Heart right ventricle (tissue), 16 donors: Measurements from ENCODE around the gene TBC1D22B. TPM values are rescaled to one million over a fixed set of nuclear protein-coding genes. Genes with fewer than 3 reads are reported as not detected.
"Not testable (repeated sequence)": the region's sequence is repeated elsewhere in the genome, so short reads cannot be mapped to it uniquely, and the experiment has no call there.

Experiments
- ATAC-seq, 8 donors: fragments of 200-7000 bp; cut with Tn5 transposase; one replicate each; pipeline ENCODE4 v1.9.1; 2020; ENCODE audit warnings: mild to moderate bottlenecking in 8 of 8, moderate library complexity in 8 of 8, moderate number of reproducible peaks in 1 of 8
- DNase-seq, 2 donors: peaks; one replicate each; pipeline ENCODE4 v3.0.0-alpha.2; 2020
- H3K27ac ChIP-seq, 10 donors: fragments of 200-600 bp; sonication (generic) in 2 of 10; one replicate each; pipeline versions ENCODE4 v1.5.0 to v1.8.0; 2020 to 2022; ENCODE audit warnings: mild to moderate bottlenecking in 3 of 10
- H3K27me3 ChIP-seq, 7 donors: fragments of 200-600 bp; one replicate each; pipeline ENCODE4 v1.8.0; 2021 to 2022; ENCODE audit warnings: mild to moderate bottlenecking in 2 of 7
- H3K36me3 ChIP-seq, 9 donors: fragments of 200-600 bp; sonication (generic) in 1 of 9; one replicate each; pipeline versions ENCODE4 v1.5.0 to v1.8.0; 2020 to 2022; ENCODE audit warnings: mild to moderate bottlenecking in 2 of 9
- H3K4me1 ChIP-seq, 9 donors: fragments of 200-600 bp; sonication (generic) in 1 of 9; one replicate each; pipeline versions ENCODE4 v1.5.0 to v1.8.0; 2020 to 2022; ENCODE audit warnings: mild to moderate bottlenecking in 4 of 9
- H3K4me3 ChIP-seq, 10 donors: fragments of 200-600 bp; sonication (generic) in 2 of 10; one replicate each; pipeline versions ENCODE4 v1.5.0 to v1.8.0; 2020 to 2022; ENCODE audit warnings: mild to moderate bottlenecking in 7 of 10, moderate library complexity in 2 of 10
- H3K9me3 ChIP-seq, 11 donors: fragments of 200-600 bp in 10 of 11; sonication (generic) in 2 of 11; one replicate each; pipeline versions ENCODE4 v1.5.0 to v1.8.0; 2013 to 2022; ENCODE audit warnings: mild to moderate bottlenecking in 2 of 11, control low read depth in 1 of 11, moderate library complexity in 1 of 11
- WGBS, 2 donors: extraction: QIAGEN DNeasy Blood & Tissue Kit; methylation state at CpG; one replicate each; pipeline ENCODE4 v1.1.7; 2013; ENCODE audit warnings: inconsistent platforms in 1 of 2; 5-methylcytosine and 5-hydroxymethylcytosine counted together
- intact Hi-C, 10 donors: fragments of 100-400 bp; cut with DNase I; formaldehyde crosslinking; loops; one replicate each; pipeline versions ENCODE4 v1.11.1 to v1.14.2; 2022
- polyA plus RNA-seq, 2 donors: library from polyadenylated mRNA; stranded (reverse); fragments of 200-250 nt; gene quantifications; one replicate each; pipeline ENCODE4 v1.2.3, GENCODE V29; 2013
- total RNA-seq, 10 donors: library from RNA; stranded (reverse); fragmentation: NEBNext Ultra II Directional in 3 of 10; extraction: Animal tissue kit (Norgen Biotek cat#: 25700) in 3 of 10; gene quantifications; one replicate each; pipeline versions ENCODE4 v1.2.1 to v1.2.4, GENCODE V29; 2021 to 2023
- TF ChIP-seq, protein P1 (sequence below), 9 donors: fragments of 200-600 bp; sonication (generic) in 2 of 9; IDR thresholded peaks; one replicate each; pipeline versions ENCODE4 v1.5.0 to v1.8.0; 2021 to 2022; ENCODE audit warnings: antibody characterized with exemption in 9 of 9, mild to moderate bottlenecking in 5 of 9, moderate library complexity in 1 of 9
- donor health status: Arrhythmogenic right ventricular cardiomyopathy.
- donor health status: ischemic (EF 13 %, LVEDD 7.1; RV severe dilation, severe dysfunction).
- donor health status: healthy with polysubstance abuse.
- donor health status: DM: no; HTN: yes; CAD: no.
- donor health status: DM: no; HTN: no; CAD: no.
- donor health status: ischemic (EF 25% LVEDD 6.9; RV normal size, moderate dysfunction).
- donor health status: ischemic (EF 25% LVEDD 5.7; RV mildly dilated, moderate dysfunction).
- donor health status: healthy.
- donor health status: DM: yes; HTN: yes; CAD: no.
- donor health status: Ischemic cardiomyopathy.
- donor health status: ischemic (EF 35%, LVEDD 5.7; RV mildly dilated, moderate dysfunction).
- donor health status: nonischemic (EF 11% LVEDD 7.7; RV severe dilation, severe dysfunction).
- donor health status: DM: yes; HTN: yes; CAD: no.
- donor health status: PGD.
- donor health status: ischemic (EF 29% LVEDD 5.4; RV normal size, mild dysfunction).
- donor health status: nonischemic (EF 23%, LVEDD 6.1; RV moderate dilation, normal function).

TBC1D22B gene
- total and polyA plus RNA-seq, 12 donors = 5.0 to 8.1 (median 6.3) TPM

DNA sequence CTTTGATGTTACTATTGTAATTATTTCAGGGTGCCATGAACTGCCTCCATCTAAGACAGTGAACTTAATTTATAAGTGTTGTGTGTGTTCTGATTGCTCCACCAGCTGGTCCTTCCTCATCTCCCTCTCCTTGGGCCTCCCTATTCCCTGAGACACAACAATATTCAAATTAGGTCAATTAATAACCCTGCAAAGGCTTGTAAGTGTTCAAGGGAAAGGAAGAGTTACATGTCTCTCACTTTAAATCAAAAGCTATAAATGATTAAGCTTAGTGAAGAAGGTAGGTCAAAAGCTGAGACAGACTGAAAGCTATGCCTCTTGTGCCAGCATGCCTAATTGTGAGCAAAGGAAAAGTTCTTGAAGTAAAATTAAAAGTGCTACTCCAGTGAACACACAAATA, 35.9 kb downstream of the TBC1D22B start:
- Histone ChIP-seq H3K36me3 (peaks cover 0 to 100% (median 36%) of the 10 kb centered on the region in 9 donors), H3K4me1 (no peaks in the 10 kb centered on the region), H3K27me3 (no peaks in the 10 kb centered on the region), H3K4me3 (no peak overlapping the region), H3K9me3 (no peaks in the 10 kb centered on the region), H3K27ac (no peak overlapping the region)
- DNase-seq (no peak), ATAC-seq (no peak)
- intact Hi-C loops = no loop called here
- TF ChIP-seq, protein P1, sequence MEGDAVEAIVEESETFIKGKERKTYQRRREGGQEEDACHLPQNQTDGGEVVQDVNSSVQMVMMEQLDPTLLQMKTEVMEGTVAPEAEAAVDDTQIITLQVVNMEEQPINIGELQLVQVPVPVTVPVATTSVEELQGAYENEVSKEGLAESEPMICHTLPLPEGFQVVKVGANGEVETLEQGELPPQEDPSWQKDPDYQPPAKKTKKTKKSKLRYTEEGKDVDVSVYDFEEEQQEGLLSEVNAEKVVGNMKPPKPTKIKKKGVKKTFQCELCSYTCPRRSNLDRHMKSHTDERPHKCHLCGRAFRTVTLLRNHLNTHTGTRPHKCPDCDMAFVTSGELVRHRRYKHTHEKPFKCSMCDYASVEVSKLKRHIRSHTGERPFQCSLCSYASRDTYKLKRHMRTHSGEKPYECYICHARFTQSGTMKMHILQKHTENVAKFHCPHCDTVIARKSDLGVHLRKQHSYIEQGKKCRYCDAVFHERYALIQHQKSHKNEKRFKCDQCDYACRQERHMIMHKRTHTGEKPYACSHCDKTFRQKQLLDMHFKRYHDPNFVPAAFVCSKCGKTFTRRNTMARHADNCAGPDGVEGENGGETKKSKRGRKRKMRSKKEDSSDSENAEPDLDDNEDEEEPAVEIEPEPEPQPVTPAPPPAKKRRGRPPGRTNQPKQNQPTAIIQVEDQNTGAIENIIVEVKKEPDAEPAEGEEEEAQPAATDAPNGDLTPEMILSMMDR (IDR thresholded peaks at IDR 0.05) = no peak

DNA sequence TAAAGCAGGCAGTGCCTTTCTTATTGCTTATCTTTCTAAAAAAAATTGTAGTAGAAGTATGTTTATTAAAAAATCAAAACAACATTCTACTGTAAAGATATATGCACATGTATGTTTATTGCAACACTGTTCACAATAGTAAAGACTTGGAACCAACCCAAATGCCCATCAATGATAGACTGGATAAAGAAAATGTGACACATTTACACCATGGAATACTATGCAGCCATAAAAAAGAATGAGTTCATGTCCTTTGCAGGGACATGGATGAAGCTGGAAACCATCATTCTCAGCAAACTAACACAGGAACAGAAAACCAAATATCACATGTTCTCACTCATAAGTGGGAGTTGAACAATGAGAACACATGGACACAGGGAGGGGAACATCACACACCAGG, 40.1 kb downstream of the TBC1D22B start:
- H3K27ac ChIP-seq, H3K4me1 ChIP-seq, intact Hi-C loops, ATAC-seq, H3K9me3 ChIP-seq, DNase-seq, H3K27me3 ChIP-seq, H3K4me3 ChIP-seq: not testable (repeated sequence)
- peaks cover 0 to 99% (median 26%) of the 10 kb centered on the region in 9 donors for H3K36me3 ChIP-seq

GRCh38 chr6:37298958-37299357, 41.4 kb downstream of the TBC1D22B start:
- TF ChIP-seq, protein P1 (IDR thresholded peaks at IDR 0.05) = no peak
- Histone ChIP-seq H3K4me3 (no peak overlapping the region), H3K27me3 (no peaks in the 10 kb centered on the region), H3K4me1 (peaks cover 0 to 10% (median 0%) of the 10 kb centered on the region in 9 donors), H3K9me3 (no peaks in the 10 kb centered on the region), H3K27ac (no peak overlapping the region), H3K36me3 (peaks cover 0 to 99% (median 24%) of the 10 kb centered on the region in 9 donors)
- intact Hi-C loops = no loop called here
- ATAC-seq = no peak
- DNase-seq = no peak

GRCh38 chr6:37299990-37300389, 42.4 kb downstream of the TBC1D22B start:
- Histone ChIP-seq H3K4me3 (no peak overlapping the region), H3K36me3 (peaks cover 0 to 99% (median 23%) of the 10 kb centered on the region in 9 donors)
- TF ChIP-seq, protein P1 (IDR thresholded peaks at IDR 0.05) = no peak

DNA sequence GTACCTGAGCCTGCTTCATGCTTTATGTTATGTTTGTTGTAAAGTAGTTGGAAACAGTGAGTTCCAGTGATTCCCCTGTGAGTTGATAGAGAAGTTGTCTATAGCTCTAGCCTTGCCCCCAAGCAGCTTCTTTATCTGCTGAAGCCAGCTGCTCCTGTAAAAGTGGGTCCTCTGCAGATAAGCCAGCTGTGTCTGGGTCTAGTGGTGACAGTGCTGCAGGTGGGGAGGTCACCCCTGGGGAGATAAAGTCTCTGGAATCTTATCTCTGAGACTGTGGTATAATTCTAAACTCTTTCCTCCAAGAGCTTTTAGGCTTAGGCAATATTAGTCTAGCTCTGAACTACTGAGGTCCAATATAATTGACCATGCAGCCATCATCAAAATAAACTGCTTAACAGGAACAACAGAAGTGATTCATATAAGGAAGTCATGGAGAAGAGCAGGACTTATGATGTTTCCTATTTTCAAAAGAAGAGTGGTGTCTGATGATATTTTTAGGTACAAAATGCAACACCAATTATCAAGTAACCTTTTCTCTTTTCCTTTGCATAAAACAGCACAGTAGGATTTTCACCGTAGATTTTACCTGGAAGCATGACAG, 44.6 kb downstream of the TBC1D22B start:
- Histone ChIP-seq H3K4me3 (no peak overlapping the region), H3K4me1 (peaks cover 0 to 10% (median 0%) of the 10 kb centered on the region in 9 donors), H3K36me3 (peaks cover 0 to 88% (median 13%) of the 10 kb centered on the region in 9 donors), H3K27ac (no peak overlapping the region), H3K27me3 (no peaks in the 10 kb centered on the region), H3K9me3 (no peaks in the 10 kb centered on the region)
- 89 to 96% methylated on average over 1 of the region's 1 CpG for WGBS, 2 donors
- intact Hi-C loops = no loop called here
- TF ChIP-seq, protein P1 (IDR thresholded peaks at IDR 0.05) = no peak
- DNase-seq (no peak), ATAC-seq (no peak)

More at GRCh38 chr6:37299990-37300389, 42.4 kb downstream of the TBC1D22B start:
- Histone ChIP-seq H3K9me3 (no peaks in the 10 kb centered on the region), H3K4me1 (peaks cover 0 to 10% (median 0%) of the 10 kb centered on the region in 9 donors), H3K27ac (no peak overlapping the region), H3K27me3 (no peaks in the 10 kb centered on the region)
- WGBS, 2 donors = 88 to 93% methylated on average over 4 of the region's 4 CpGs
- DNase-seq (no peak), ATAC-seq (no peak)
- intact Hi-C loops = no loop called here
